ENCODE data around the gene WNT1.
A peak's percentile ranks its signal among the peaks of the same experiment; 100 is the strongest.

WNT1 gene

DNA sequence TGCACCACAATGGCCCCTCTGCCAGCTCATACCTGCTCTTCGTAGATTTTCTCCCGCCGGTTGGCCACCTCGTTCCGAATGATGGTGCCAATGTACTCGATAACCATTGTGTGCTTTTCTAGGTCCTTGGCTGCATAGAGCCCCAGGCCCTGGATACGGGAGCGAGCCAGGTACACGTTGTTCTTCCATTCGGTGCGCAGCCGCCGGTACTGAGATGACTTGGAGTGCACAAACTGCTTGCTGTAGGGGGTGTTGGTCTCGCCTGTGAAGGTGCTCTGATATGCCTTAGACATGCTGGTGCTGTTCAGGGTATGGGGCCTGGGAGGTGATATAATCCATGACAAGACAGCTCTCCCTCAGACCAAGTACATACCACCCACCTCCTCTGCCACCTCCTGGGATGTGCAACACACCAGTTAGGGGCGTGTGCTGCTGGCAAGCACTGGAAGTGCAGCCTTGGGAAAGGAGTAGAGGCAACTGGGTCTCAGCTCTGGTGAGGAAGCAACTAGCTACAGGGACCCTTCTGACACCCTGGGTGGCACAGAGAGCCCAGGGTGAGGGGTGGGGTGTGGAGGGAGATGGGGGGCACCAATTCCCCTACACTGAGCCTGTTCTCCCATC lies 44.5 kb downstream of the WNT1 start:
- no peak for DNase-seq (ENCODE audit: low read depth in 1 of 2, low spot score in 1 of 2)
- TF ChIP-seq POLR2AphosphoS5 (IDR thresholded peaks at IDR 0.05; ENCODE audit: low read depth) (peak; percentile 36), CTCF (IDR thresholded peaks at IDR 0.05; ENCODE audit: insufficient read depth, low read length) (no peak)
- no peaks in the 10 kb centered on the region for H3K27me3 ChIP-seq (ENCODE audit: insufficient read depth, poor library complexity, severe bottlenecking)
- H3K4me3 ChIP-seq (replicated peaks; ENCODE audit: insufficient read depth, low read length), result no peak overlapping the region
- H3K27ac ChIP-seq (replicated peaks), result no peak overlapping the region

DNA sequence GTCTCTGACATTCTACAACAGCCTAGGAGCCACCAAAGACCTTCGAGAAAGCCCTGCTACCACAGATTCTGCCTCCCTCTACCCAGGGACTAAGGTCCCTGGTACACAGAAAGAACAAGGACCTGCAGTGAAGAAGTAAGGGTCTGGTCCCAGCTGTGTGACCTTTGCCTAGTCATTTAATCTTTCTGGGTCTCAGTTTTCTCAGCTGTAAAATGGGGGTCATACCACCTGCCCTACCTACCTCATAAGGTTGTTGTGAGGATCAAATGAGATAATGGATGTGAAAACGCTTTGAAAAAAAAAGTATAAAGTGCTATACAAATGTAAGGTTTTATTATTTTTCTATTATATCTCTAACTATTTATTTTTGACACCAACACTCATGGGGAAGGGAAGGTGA lies 45.7 kb downstream of the WNT1 start:
- Histone ChIP-seq H3K27ac (replicated peaks) (no peak overlapping the region), H3K27me3 (ENCODE audit: insufficient read depth, poor library complexity, severe bottlenecking) (no peaks in the 10 kb centered on the region), H3K4me3 (replicated peaks; ENCODE audit: insufficient read depth, low read length) (no peak overlapping the region)
- no peak for DNase-seq (ENCODE audit: low read depth in 1 of 2, low spot score in 1 of 2)
- TF ChIP-seq, protein P1, sequence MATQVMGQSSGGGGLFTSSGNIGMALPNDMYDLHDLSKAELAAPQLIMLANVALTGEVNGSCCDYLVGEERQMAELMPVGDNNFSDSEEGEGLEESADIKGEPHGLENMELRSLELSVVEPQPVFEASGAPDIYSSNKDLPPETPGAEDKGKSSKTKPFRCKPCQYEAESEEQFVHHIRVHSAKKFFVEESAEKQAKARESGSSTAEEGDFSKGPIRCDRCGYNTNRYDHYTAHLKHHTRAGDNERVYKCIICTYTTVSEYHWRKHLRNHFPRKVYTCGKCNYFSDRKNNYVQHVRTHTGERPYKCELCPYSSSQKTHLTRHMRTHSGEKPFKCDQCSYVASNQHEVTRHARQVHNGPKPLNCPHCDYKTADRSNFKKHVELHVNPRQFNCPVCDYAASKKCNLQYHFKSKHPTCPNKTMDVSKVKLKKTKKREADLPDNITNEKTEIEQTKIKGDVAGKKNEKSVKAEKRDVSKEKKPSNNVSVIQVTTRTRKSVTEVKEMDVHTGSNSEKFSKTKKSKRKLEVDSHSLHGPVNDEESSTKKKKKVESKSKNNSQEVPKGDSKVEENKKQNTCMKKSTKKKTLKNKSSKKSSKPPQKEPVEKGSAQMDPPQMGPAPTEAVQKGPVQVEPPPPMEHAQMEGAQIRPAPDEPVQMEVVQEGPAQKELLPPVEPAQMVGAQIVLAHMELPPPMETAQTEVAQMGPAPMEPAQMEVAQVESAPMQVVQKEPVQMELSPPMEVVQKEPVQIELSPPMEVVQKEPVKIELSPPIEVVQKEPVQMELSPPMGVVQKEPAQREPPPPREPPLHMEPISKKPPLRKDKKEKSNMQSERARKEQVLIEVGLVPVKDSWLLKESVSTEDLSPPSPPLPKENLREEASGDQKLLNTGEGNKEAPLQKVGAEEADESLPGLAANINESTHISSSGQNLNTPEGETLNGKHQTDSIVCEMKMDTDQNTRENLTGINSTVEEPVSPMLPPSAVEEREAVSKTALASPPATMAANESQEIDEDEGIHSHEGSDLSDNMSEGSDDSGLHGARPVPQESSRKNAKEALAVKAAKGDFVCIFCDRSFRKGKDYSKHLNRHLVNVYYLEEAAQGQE (IDR thresholded peaks at IDR 0.05; ENCODE audit: insufficient replicate concordance, low read depth), result no peak
- no peak for TF ChIP-seq GABPA (IDR thresholded peaks at IDR 0.05; ENCODE audit: low read depth)
- TF ChIP-seq CTCF (IDR thresholded peaks at IDR 0.05; ENCODE audit: insufficient read depth, low read length), result no peak
- no peak for TF ChIP-seq POLR2AphosphoS5 (IDR thresholded peaks at IDR 0.05; ENCODE audit: low read depth)
- TF ChIP-seq SPI1 (IDR thresholded peaks at IDR 0.05; ENCODE audit: borderline replicate concordance, low read depth), result no peak

DNA sequence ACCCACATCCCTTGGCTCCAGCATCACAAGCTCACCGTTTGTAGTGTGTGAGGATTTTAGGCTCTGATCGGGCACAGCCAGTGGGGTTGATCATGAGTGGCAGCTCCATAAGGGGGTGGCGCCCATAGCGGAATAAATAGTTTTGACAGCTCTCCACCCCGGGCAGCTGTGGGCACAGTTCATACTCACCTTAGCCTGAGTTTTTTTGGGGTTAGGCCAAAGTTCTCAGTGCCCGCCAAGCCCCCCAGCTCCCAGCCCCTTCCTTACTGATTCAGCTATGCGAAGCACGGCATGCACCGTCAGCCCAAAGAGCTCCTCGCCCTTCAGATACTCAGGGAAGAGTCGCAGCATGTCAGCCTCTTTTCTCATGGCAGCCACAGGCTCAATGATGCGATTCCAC lies 46.4 kb downstream of the WNT1 start:
- Histone ChIP-seq H3K27ac (replicated peaks) (no peak overlapping the region), H3K27me3 (ENCODE audit: insufficient read depth, poor library complexity, severe bottlenecking) (no peaks in the 10 kb centered on the region), H3K4me3 (replicated peaks; ENCODE audit: insufficient read depth, low read length) (no peak overlapping the region)
- no peak for DNase-seq (ENCODE audit: low read depth in 1 of 2, low spot score in 1 of 2)
- TF ChIP-seq POLR2AphosphoS5 (IDR thresholded peaks at IDR 0.05; ENCODE audit: low read depth) (no peak), CTCF (IDR thresholded peaks at IDR 0.05; ENCODE audit: insufficient read depth, low read length) (no peak), SPI1 (IDR thresholded peaks at IDR 0.05; ENCODE audit: borderline replicate concordance, low read depth) (no peak), GABPA (IDR thresholded peaks at IDR 0.05; ENCODE audit: low read depth) (no peak)
- TF ChIP-seq, protein P1 (IDR thresholded peaks at IDR 0.05; ENCODE audit: insufficient replicate concordance, low read depth), result no peak

DNA sequence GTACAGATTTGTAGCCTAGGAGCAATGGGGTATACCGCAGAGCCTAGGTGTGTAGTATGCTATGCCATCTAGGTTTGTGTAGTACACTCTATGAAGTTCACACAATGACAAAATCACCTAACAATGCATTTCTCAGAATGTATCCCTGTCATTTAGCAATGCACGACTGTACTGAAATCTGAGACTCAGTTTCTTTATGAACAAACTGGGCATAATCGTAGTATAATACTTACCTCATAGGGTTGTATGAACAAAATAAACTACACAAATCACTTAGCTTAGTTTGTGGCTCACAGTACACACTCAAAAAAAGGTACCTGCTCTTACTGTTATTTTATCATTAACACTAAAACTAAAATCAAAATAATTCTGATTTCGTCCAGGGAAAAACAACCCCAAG lies 47.3 kb downstream of the WNT1 start:
- TF ChIP-seq CTCF (IDR thresholded peaks at IDR 0.05; ENCODE audit: insufficient read depth, low read length) (no peak), SPI1 (IDR thresholded peaks at IDR 0.05; ENCODE audit: borderline replicate concordance, low read depth) (no peak), GABPA (IDR thresholded peaks at IDR 0.05; ENCODE audit: low read depth) (no peak), POLR2AphosphoS5 (IDR thresholded peaks at IDR 0.05; ENCODE audit: low read depth) (no peak)
- TF ChIP-seq, protein P1 (IDR thresholded peaks at IDR 0.05; ENCODE audit: insufficient replicate concordance, low read depth), result no peak
- H3K27me3 ChIP-seq (ENCODE audit: insufficient read depth, poor library complexity, severe bottlenecking), result no peaks in the 10 kb centered on the region
- H3K27ac ChIP-seq (replicated peaks), result no peak overlapping the region
- no peak for DNase-seq (ENCODE audit: low read depth in 1 of 2, low spot score in 1 of 2)
- H3K4me3 ChIP-seq (replicated peaks; ENCODE audit: insufficient read depth, low read length), result no peak overlapping the region
